IPS-NIHi7 (cell line): ENCODE data around the gene HMGB1.
"Not testable (repeated sequence)": the region's sequence is repeated elsewhere in the genome, so short reads cannot be mapped to it uniquely, and the experiment has no call there.

Experiments
- DNase-seq: peaks from one replicate; pipeline ENCODE4 v3.0.0; 2012; ENCODE audit warnings: mixed read lengths; ENCODE audit errors: extremely low spot score

The HMGB1 gene

DNA sequence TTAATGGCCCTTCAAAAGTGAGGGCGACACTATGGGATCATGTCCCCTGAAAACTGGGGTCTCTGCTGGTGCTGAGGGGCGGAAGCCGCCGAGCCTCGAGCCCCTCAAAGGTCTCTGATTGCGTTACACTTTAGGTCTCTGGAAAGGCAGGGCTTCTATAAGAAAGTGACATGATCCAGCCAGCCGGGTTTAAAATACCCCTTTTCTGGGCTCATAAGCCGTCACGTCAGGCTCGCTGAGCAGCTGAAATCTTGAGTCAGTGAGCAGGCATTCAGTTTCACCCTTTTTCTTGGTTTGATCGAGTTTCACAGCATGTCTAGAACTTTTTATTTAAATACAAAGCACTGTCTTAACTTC lies 600 bp upstream of the HMGB1 start:
- peak; percentile 31 for DNase-seq

- DNase-seq = no peak
Measured at GRCh38 chr13:30465343-30465592, 468 bp downstream of the HMGB1 start.

DNA sequence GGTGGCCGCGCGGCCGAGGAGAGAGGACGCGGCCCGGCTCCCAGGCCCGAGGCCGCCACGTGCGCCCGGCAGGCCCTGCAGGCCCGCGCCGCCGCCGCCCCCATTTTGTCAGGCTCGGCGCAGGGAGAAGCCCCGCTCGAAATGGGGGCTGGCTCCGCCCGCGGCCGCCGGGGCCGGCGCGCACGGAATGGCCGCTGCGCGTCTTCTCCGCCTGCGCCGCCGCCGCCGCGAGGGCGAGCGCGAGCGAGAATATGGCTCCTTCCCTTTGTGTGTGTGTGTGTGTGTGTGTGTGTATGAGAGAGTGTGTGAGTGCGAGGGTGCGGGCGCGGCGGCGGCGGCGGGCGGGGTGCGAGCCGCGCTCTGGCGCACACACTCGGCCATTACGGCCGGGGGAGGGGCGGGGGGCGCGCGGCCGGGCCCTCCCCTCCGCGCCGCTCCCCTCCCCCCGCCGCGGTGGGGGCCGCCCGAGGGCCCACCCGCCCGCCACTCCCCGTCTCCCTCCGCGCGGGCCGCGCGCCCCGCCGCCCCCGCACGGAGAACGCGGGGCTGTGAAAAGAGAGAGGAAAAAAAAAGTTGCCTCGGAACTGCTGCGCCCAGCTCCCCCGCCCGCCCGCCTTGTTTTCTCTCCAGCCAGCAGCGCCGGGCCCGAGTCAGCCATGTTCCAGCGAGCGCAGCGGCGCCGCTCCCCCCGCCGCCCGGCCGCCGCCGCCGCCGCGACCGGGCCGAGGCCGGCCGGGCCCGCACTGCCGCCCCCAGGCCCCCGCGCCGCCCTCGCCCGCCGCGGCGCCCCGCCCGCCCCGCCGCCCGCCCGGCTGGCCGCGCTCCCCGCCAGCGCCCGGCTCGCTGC lies 1.0 kb downstream of the HMGB1 start:
- peak; percentile 51 for DNase-seq

DNA sequence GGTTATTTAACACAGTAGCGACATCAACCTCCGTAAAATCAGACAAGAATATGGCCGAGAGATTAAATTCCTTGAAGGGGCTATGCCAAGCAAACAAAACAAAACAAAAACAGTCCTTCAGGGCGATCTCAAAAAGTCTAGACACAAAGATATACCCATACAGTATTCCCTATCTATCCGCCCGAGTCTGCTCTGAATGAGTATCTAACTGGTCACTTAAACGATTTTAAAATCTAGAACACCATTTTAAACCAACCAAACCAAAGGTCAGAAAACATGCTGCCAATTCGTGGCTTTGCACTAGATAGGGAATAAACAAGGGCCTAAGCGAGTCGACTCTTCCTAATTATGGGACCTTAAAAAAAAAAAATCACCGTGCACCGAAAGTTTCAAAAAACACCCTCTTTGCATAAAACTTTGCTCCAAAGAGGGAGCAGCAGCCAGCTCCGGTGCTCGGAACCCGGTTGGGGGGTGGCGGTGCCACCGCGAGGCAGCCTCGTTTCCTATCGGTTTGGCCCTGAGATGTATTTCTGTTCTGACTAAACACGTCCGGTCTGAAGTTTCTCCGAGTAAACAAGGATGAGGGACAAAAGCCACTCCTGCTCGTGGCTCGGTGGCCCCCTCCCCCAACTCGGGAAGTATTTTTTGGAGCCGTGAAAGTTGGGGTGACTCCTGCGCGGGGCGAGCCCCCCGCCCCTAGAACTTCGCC lies 1.8 kb downstream of the HMGB1 start:
- DNase-seq = no peak

DNA sequence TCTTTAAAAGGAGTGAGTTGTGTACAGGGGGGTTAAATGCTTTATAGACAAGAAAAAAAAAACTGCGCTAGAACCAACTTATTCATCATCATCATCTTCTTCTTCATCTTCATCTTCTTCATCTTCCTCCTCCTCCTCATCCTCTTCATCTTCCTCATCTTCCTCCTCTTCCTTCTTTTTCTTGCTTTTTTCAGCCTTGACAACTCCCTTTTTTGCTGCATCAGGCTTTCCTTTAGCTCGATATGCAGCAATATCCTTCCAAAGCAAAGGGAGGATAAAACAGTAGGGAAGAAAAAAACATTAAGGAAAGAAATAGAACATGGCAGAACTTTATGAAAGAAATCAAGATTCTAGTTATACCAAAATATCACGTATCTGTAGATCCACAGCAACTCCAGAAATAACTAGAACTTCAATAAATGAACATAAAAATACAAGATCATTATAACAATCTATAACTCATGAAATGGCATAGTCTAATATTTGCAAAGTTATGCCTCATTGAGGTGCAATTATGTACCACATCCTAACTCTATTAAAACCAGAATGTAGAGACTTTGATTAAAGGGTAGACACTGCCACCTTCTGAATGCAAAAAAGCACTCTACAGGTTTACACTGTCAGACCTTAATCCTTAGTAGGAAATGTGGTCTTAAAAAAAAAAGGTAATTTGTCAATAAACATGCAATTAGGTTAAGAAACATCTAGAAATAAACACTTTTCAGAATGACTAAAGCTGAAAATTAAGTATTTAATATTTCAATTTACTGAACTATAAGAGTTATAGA lies 4.3 kb downstream of the HMGB1 start:
- DNase-seq = not testable (repeated sequence)

DNA sequence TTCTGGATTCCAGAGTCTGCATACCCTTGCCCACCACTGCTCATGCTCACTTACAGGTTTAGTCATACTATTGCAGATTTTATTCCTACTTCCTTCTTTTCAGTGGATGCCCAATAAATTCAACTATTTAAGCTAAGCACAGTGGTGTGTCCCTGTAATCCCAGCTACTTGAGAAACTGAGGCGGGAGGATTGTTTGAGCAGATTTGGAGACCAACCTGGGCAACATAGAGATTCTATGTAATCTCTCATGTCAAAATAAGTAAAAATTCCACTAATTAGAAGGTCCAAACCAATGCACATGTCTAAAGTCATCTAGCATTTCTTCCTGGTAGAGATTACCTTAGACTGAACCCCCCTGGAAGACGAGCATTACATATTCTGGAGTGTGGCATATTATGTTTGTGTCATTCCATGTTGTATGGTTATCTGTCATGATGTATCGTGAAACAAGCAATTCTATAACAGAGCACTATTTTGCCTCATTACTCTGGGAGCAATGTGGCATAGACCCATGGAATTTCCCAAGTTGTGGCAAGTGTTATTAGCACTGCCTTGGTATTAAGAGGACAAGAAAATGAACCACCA lies 8.3 kb downstream of the HMGB1 start:
- no peak for DNase-seq

DNA sequence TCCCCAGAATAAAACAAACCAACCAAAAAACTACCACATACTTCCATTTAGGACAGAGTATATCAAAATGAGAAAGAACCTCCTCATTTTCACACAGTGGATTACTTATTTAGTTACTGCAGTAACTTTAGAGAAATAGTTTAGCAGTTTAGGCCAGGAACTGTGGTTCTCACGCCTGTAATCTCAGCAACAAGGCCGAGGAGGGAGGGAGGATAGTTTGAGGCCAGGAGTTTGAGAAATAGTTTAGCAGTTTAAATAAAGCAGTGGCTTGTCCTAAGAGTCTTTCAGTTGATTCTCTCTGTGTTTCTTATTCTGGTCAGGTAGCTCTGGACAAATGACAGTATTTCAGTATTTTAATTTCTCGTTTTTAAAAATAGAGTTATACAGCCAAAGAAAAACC lies 9.4 kb downstream of the HMGB1 start:
- no peak for DNase-seq

- DNase-seq = no peak
Measured at GRCh38 chr13:30454991-30455390, 10.7 kb downstream of the HMGB1 start.

- no peak for DNase-seq
Measured at GRCh38 chr13:30453727-30454126, 12.0 kb downstream of the HMGB1 start.

DNA sequence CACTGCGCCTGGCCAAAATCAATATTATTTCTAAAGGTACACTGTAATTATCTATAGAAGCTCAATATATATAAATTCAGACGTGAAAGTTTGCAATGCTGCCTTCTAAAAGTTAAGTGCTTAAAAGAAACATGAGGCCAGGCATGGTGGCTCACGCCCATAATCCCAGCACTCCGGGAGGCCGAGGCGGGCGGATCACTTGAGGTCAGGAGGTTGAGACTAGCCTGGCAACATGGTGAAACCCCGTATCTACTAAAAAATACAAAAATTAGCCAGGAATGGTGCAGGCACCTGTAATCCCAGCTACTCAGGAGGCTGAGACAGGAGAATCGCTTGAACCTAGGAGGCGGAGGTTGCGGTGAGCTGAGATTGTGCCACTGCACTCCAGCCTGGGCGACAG lies 14.3 kb downstream of the HMGB1 start:
- not testable (repeated sequence) for DNase-seq

GRCh38 chr13:30450066-30450465 lies 15.7 kb downstream of the HMGB1 start:
- DNase-seq = no peak

GRCh38 chr13:30448441-30448840 lies 17.3 kb downstream of the HMGB1 start:
- no peak for DNase-seq

DNA sequence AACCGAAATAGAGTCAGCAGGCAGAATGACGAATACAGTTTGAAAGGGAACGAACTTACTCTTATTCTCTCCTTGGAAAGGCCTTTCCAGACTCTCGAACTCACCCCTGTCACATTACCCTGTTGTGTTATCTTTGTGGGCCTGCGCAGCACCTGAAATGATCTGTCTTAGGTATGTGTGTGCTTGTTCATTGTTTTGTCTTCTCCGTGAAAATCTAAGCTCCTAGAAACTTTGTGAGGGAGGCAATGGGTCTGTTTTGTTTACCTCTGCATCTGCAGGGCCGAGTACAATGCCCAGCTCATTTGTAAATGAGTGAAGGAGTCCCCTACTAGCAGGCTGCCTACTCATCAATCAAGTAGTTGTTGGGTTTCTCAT lies 19.6 kb downstream of the HMGB1 start:
- peak; percentile 21 for DNase-seq

DNA sequence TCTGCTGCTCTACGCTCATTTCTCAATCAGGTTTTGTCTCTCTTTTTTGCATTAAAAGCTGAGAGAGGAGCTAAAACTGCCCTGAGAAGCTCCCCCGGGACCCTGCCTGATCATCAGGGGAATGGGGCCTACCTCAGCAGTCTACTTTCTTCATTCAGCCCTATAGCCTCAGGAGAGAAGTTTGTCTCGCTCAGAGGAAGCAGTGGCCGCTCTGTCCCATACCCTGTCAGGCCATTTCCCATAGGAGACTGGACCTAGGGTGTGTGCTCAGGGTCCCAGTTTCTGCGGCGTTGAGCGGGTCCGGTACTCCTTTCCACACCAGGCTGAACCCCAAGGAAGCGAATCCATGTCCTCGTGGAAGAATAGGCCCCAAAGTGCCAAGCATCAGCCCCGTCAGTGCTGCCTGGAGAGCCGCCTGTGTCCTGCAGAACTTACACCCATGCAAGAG lies 21.8 kb downstream of the HMGB1 start:
- DNase-seq = no peak

DNA sequence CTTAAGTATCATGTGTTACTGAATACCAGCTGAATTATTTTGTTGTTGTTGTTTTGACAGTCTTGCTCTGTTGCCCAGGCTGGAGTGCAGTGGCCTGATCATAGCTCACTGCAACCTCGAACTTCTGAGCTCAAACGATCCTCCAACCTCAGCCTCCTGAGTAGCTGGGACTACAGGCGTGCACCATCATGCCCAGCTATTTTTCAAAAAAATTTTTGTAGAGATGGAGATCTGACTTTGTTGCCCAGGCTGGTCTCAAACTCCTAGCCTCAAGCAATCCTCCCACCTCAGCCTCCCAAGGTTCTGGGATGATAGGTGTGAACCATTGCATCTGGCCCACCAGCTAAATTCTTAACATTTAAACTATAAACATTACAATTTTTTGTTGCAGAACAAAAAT lies 22.2 kb downstream of the HMGB1 start:
- not testable (repeated sequence) for DNase-seq

DNA sequence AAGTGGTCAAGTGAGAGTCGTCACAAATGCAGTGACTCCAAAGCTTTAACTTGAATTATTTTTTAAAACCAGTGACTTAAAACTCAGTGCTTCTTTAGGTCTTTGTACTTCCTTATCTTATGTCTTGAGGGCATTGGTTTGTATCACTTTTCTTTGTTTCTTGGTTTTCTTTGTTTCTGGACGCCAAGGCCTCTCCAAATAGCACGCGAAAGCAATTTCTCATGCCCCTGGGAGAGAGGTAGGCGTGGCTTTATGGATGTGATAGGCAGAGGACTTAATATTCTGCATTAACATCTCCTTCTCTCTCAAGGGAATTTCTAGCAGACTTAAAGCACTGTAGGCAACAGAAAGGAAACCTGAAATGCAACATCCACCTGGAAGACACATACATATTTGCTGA lies 22.8 kb downstream of the HMGB1 start:
- no peak for DNase-seq

GRCh38 chr13:30440910-30441703 lies 24.6 kb downstream of the HMGB1 start:
- DNase-seq = no peak

DNA sequence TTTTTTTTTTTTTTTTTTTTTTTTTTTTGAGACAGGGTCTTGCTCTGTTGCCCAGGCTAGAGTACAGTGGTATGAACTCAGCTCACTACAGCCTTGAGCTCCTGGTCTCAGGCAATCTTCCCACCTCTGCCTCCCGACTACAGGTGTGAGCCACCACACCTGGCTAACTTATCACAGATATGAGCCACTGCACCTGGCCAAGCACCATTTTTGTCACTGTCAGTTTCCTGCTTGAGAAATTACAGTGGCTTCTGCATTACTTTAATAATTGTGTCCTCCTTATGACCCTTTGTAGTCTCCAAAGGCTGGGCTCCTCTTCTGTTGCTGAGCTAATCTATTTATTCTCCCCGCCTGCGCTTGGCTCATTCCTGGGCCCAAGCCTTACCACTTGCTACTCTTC lies 27.4 kb downstream of the HMGB1 start:
- no peak for DNase-seq

- DNase-seq = no peak
Measured at GRCh38 chr13:30437177-30437576, 28.6 kb downstream of the HMGB1 start.

GRCh38 chr13:30435911-30436451 lies 29.8 kb downstream of the HMGB1 start:
- DNase-seq = no peak

DNA sequence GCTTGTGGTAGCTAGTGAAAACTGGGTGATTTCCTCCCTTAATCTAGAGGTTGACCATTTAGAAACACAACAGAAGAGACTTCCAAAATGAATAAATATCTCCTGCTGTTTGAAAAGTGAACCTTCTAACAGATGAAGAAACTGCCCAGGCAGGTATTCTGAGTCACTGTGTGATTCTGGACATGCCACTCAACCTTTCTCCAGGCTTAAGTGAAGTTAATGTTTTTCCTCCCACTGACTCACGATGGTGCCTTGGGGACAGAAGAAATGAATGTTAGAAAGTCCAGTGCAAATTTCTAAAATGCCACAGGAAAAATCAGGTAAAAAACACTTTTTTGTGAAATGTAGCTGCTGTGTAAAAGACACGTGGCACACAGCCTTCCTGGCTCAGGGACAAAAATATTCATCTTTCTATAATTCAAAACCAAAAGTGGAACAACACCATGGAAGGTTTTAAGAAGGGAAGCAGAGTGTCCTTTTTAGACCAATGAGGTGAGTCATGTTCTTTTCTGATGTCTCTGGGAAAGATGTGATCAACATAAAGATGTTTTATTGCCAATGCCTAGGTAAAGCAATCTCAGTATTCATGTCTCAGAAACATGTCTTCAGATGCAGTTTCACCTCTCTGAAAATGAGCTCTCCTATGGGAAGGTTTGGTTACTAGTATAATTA lies 34.3 kb downstream of the HMGB1 start:
- no peak for DNase-seq
